AG04450 (cell line): ENCODE data around the gene MROH7. TPM values are rescaled to one million over a fixed set of nuclear protein-coding genes. Genes with fewer than 3 reads are reported as not detected.

Experiments used
- CTCF ChIA-PET: fragments of 300-600, 350-600 bp; formaldehyde crosslinking; extraction: SDS; loops from one replicate; lab custom pipeline; 2022; ENCODE audit warnings: antibody characterized with exemption, inconsistent platforms; lab: Charles Lee
- POLR2A ChIA-PET: fragments of 350-600 bp; formaldehyde crosslinking; extraction: SDS; loops from one replicate; lab custom pipeline; 2021; ENCODE audit warnings: antibody characterized with exemption, inconsistent platforms; lab: Yijun Ruan, JAX
- DNase-seq: peaks from one replicate; pipeline ENCODE4 v3.0.0-alpha.2; 2011; ENCODE audit warnings: low read depth, low spot score
- H3K27ac ChIP-seq: one replicate; pipeline ENCODE4 v1.5.1; 2012; ENCODE audit warnings: low read depth, low read length, control low read depth
- H3K27me3 ChIP-seq: one replicate; pipeline ENCODE4 v1.6.0; 2012; ENCODE audit warnings: low read length; ENCODE audit not compliant: control insufficient read depth, insufficient read depth
- H3K4me3 ChIP-seq: 2 replicates; pipeline ENCODE4 v1.5.1; 2011; ENCODE audit warnings: mild to moderate bottlenecking, low read depth, low read length, control low read depth
- H3K9me3 ChIP-seq: 2 replicates; pipeline ENCODE4 v1.5.1; 2012; ENCODE audit warnings: low read length; ENCODE audit not compliant: control insufficient read depth, insufficient read depth
- polyA plus RNA-seq: library from polyadenylated mRNA; depleted of rRNA; stranded (reverse); fragments of >200 nt; gene quantifications from 2 replicates; pipeline ENCODE4 v1.2.3, GENCODE V29; 2011
- TF ChIP-seq, protein P1 (sequence below): IDR thresholded peaks from 2 replicates; pipeline ENCODE4 v1.5.1; 2011; ENCODE audit warnings: low read depth, low read length, control low read depth, inconsistent platforms

The MROH7 gene
- polyA plus RNA-seq, 1 experiment = not detected

DNA sequence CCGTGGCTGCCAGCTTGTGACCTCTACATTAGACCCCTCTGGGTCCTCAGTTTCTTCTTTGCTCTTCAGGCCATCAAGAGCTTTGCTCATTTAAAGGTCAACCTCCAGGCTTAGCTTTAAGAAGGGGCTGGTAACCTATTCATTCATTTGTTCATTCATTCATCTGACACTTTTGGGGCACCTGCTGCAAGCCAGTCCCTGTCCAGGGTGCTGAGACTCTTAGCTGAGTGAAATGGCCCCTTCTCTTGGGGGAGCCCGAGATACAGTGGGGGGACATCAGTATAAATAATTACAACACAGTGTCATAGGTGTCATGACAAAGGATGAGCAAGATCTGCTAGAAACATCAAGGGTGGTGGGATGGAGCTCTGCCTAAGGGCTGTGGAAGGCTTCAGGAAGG lies 63.6 kb downstream of the MROH7 start:
- Histone ChIP-seq H3K9me3 (no peaks in the 10 kb centered on the region), H3K27me3 (peaks cover 31% of the 10 kb centered on the region), H3K27ac (no peak overlapping the region), H3K4me3 (no peak overlapping the region)
- TF ChIP-seq, protein P1, sequence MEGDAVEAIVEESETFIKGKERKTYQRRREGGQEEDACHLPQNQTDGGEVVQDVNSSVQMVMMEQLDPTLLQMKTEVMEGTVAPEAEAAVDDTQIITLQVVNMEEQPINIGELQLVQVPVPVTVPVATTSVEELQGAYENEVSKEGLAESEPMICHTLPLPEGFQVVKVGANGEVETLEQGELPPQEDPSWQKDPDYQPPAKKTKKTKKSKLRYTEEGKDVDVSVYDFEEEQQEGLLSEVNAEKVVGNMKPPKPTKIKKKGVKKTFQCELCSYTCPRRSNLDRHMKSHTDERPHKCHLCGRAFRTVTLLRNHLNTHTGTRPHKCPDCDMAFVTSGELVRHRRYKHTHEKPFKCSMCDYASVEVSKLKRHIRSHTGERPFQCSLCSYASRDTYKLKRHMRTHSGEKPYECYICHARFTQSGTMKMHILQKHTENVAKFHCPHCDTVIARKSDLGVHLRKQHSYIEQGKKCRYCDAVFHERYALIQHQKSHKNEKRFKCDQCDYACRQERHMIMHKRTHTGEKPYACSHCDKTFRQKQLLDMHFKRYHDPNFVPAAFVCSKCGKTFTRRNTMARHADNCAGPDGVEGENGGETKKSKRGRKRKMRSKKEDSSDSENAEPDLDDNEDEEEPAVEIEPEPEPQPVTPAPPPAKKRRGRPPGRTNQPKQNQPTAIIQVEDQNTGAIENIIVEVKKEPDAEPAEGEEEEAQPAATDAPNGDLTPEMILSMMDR = no peak
- ChIA-PET CTCF (interaction anchor here (1.2 kb wide), 1 partner anchor 240 kb away, joined by 3 read pairs; no protein-coding TSS in a partner anchor), POLR2A (no interaction called here)
- DNase-seq = no peak

DNA sequence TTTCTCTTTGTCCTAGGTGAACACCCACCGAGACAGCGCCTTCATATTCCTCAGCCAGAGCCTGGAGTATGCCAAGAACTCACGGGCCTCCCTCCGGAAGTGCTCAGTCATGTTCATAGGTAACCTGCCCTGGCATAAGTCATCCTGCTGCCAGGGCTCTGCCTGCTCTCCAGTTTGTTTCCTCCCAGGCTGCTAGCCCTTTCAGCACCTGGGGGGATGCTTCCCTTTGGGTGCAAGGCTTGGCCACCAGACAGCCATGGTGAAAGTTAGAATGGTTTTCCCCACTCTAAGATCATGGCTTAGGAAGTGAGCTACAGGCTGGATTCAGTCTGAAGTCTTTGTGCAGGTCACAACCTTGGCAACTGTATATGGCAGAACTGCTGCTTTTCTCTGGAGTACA lies 64.8 kb downstream of the MROH7 start:
- TF ChIP-seq, protein P1 = no peak
- ChIA-PET POLR2A (no interaction called here), CTCF (no interaction called here)
- Histone ChIP-seq H3K9me3 (no peaks in the 10 kb centered on the region), H3K27me3 (peaks cover 31% of the 10 kb centered on the region), H3K4me3 (no peak overlapping the region), H3K27ac (no peak overlapping the region)
- no peak for DNase-seq

DNA sequence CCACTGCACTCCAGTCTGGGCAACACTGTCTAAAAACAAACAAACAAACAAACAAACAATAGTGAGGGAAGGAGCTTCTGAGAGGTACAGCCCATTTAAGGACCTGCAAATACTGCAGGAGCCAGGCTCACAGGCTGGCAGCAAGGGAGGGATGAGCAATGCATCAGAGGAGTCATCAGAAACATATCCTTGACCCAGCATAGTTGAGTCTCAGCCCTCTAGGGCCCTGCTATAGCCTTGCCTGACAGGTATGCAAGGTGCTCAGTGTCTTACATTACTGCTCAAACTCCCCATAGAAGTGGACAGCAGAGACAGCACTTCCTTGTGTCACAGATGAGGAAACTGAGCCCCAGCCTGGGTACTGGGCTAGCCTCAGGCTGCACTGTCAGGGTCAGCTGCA lies 66.8 kb downstream of the MROH7 start:
- CTCF ChIA-PET = no interaction called here
- no peak for DNase-seq
- POLR2A ChIA-PET = no interaction called here
- H3K9me3 ChIP-seq = no peaks in the 10 kb centered on the region
- no peak overlapping the region for H3K27ac ChIP-seq
- H3K4me3 ChIP-seq = no peak overlapping the region
- TF ChIP-seq, protein P1 = no peak
- H3K27me3 ChIP-seq = peaks cover 33% of the 10 kb centered on the region

DNA sequence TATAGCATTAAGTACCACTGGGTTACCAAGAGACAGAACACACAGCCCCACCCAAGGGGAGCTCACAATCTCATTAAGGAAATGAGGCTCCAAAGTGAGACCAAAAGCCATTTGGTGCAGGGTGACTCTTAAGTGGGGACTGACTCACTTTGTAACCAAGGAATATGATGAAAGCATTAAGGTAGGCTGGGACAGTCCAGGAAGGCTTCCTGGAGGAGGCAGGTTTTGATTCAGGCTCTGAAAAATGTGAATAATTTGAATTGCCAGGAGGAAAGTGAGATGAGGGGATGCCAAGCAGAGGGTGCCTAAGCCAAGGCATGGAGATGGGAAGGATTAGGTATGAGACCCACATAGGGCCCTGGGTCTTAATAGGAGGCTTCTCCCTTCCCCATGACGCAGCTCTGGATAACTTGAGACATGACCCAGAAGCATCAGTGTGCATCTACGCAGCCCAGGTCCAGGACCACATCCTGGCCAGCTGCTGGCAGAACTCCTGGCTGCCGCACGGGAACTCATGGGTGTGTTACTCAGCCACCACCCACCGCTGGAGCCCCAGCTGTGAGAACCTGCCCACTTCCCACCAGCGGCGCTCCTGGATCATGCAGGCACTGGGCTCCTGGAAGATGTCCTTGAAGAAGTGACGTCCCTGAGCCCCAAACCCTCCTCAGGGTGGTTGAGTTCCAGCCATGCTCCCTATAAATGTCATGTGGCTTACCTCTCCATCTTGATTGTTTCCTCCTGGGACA lies 68.1 kb downstream of the MROH7 start:
- Histone ChIP-seq H3K4me3 (no peak overlapping the region), H3K27me3 (peaks cover 33% of the 10 kb centered on the region), H3K27ac (no peak overlapping the region), H3K9me3 (no peaks in the 10 kb centered on the region)
- CTCF ChIA-PET = no interaction called here
- DNase-seq = no peak
- TF ChIP-seq, protein P1 = no peak
- POLR2A ChIA-PET = no interaction called here

DNA sequence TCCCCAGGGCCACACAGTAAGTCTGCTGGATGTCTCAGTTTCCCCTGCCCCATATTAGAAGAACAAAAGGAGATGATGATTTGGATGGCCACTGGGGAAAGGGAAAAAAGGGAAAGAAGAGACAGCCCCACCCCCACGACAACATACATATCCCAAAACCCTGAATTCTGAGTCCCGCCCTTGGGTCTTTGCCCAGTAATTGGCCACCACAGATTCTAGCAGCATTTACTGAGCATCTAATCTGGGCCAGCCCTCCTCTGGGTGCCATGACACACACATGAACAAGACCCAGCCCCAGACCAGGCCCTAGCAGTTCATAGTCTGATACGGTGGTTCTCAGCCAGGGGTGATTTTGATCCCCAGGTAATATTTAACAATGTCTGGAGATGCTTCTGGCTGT lies 68.8 kb downstream of the MROH7 start:
- DNase-seq = no peak
- Histone ChIP-seq H3K27me3 (peaks cover 33% of the 10 kb centered on the region), H3K4me3 (no peak overlapping the region), H3K9me3 (no peaks in the 10 kb centered on the region), H3K27ac (no peak overlapping the region)
- POLR2A ChIA-PET = no interaction called here
- CTCF ChIA-PET = no interaction called here
- TF ChIP-seq, protein P1 = no peak
